IMR-90 (cell line): ENCODE measurements around the gene GALNT14. TPM values are rescaled to one million over a fixed set of nuclear protein-coding genes. Genes with fewer than 3 reads are reported as not detected.

Experiments
- ATAC-seq: fragments of 200-7000 bp; cut with Tn5 transposase; 2 replicates; pipeline ENCODE4 v1.9.1; 2020; ENCODE audit warnings: low read depth, mild to moderate bottlenecking, moderate library complexity
- BruUV-seq: library from RNA; stranded (reverse); fragments of 400-500 nt; replicated peaks from 2 replicates; lab custom pipeline; 2021; lab: Mats Ljungman, UMichigan
- CTCF ChIA-PET: fragments of 300-600 bp; formaldehyde crosslinking; extraction: SDS; loops from one replicate; lab custom pipeline; 2021; ENCODE audit warnings: antibody characterized with exemption; lab: Yijun Ruan, JAX
- POLR2A ChIA-PET: fragments of 300-600 bp; sonication (Branson Sonifier 250); formaldehyde crosslinking; loops from one replicate; lab custom pipeline; 2022; ENCODE audit warnings: antibody characterized with exemption; ENCODE audit not compliant: unreplicated experiment; lab: Charles Lee
- DNase-seq: peaks from one replicate; pipeline ENCODE4 v3.0.0; 2013
- H2AFZ ChIP-seq: replicated peaks from 2 replicates; pipeline ENCODE3; 2013; ENCODE audit warnings: low read length, mild to moderate bottlenecking; ENCODE audit not compliant: poor library complexity
- H2AK5ac ChIP-seq: 2 replicates; pipeline ENCODE4 v1.6.1; 2013; ENCODE audit warnings: low read depth, low read length, inconsistent platforms
- H2AK9ac ChIP-seq: replicated peaks from 2 replicates; pipeline ENCODE3; 2013; ENCODE audit warnings: mild to moderate bottlenecking, low read depth, low read length, moderate library complexity; ENCODE audit not compliant: poor library complexity
- H2BK120ac ChIP-seq: 2 replicates; pipeline ENCODE4 v1.6.1; 2013; ENCODE audit warnings: low read depth, low read length, inconsistent platforms
- H2BK15ac ChIP-seq: 3 replicates; pipeline ENCODE4 v1.6.1; 2013; ENCODE audit warnings: low read depth, low read length, inconsistent platforms
- H2BK20ac ChIP-seq: 2 replicates; pipeline ENCODE4 v1.6.1; 2013; ENCODE audit warnings: low read depth, mild to moderate bottlenecking, inconsistent platforms, low read length, moderate library complexity
- H2BK5ac ChIP-seq: 2 replicates; pipeline ENCODE4 v1.6.1; 2013; ENCODE audit warnings: mild to moderate bottlenecking, low read depth, low read length, inconsistent platforms; ENCODE audit not compliant: poor library complexity, severe bottlenecking
- H3K14ac ChIP-seq: replicated peaks from 2 replicates; pipeline ENCODE4 v1.6.1; 2013; ENCODE audit warnings: low read depth, low read length, inconsistent platforms
- H3K18ac ChIP-seq: 2 replicates; pipeline ENCODE4 v1.6.1; 2013; ENCODE audit warnings: low read depth, low read length, control low read depth
- H3K23ac ChIP-seq: 2 replicates; pipeline ENCODE4 v1.6.1; 2013; ENCODE audit warnings: low read depth, low read length, inconsistent platforms
- H3K27ac ChIP-seq: 2 replicates; pipeline ENCODE4 v1.5.1; 2013; ENCODE audit warnings: mild to moderate bottlenecking, control low read depth, low read length; ENCODE audit not compliant: insufficient read depth
- H3K27me3 ChIP-seq: 2 replicates; pipeline ENCODE4 v1.6.1; 2013; ENCODE audit warnings: low read length; ENCODE audit not compliant: control insufficient read depth, insufficient read depth
- H3K36me3 ChIP-seq: 2 replicates; pipeline ENCODE4 v1.6.1; 2013; ENCODE audit warnings: low read length, mixed read lengths; ENCODE audit not compliant: control insufficient read depth, insufficient read depth
- H3K4ac ChIP-seq: 2 replicates; pipeline ENCODE4 v1.6.1; 2013; ENCODE audit warnings: low read depth, low read length, inconsistent platforms
- H3K4me1 ChIP-seq: 2 replicates; pipeline ENCODE4 v1.6.1; 2013; ENCODE audit warnings: low read length, mixed read lengths; ENCODE audit not compliant: control insufficient read depth, insufficient read depth
- H3K4me2 ChIP-seq: 2 replicates; pipeline ENCODE4 v1.6.1; 2013; ENCODE audit warnings: low read depth, mild to moderate bottlenecking, control low read depth, low read length, moderate library complexity
- H3K4me3 ChIP-seq: 2 replicates; pipeline ENCODE4 v1.5.1; 2013; ENCODE audit warnings: low read depth, mild to moderate bottlenecking, control low read depth, low read length, moderate library complexity; ENCODE audit not compliant: insufficient read depth
- H3K56ac ChIP-seq: 2 replicates; pipeline ENCODE4 v1.6.1; 2013; ENCODE audit warnings: low read length, inconsistent platforms; ENCODE audit not compliant: insufficient read depth; ENCODE audit errors: extremely low read depth
- H3K79me1 ChIP-seq, 2 experiments: 2 replicates each; pipeline ENCODE4 v1.6.1; 2013; ENCODE audit warnings: low read length in 2 of 2, inconsistent platforms in 1 of 2, low read depth in 1 of 2
- H3K9ac ChIP-seq: 2 replicates; pipeline ENCODE4 v1.6.1; 2013; ENCODE audit warnings: low read depth, low read length, control low read depth
- H3K9me1 ChIP-seq: 2 replicates; pipeline ENCODE4 v1.6.1; 2013; ENCODE audit warnings: low read length, inconsistent platforms; ENCODE audit not compliant: insufficient read depth
- H3K9me3 ChIP-seq: 2 replicates; pipeline ENCODE4 v1.6.1; 2013; ENCODE audit warnings: low read length; ENCODE audit not compliant: control insufficient read depth, insufficient read depth
- H4K20me1 ChIP-seq: 2 replicates; pipeline ENCODE4 v1.6.1; 2013; ENCODE audit warnings: low read length, inconsistent platforms; ENCODE audit not compliant: insufficient read depth
- H4K5ac ChIP-seq: 2 replicates; pipeline ENCODE4 v1.6.1; 2013; ENCODE audit warnings: mild to moderate bottlenecking, low read depth, low read length, control low read depth
- H4K8ac ChIP-seq, 2 experiments: 2 replicates each; pipeline ENCODE4 v1.6.1; 2013; ENCODE audit warnings: low read depth in 2 of 2, low read length in 2 of 2, control low read depth in 1 of 2, inconsistent platforms in 1 of 2
- H4K91ac ChIP-seq: 2 replicates; pipeline ENCODE4 v1.6.1; 2013; ENCODE audit warnings: low read depth, low read length, inconsistent platforms; ENCODE audit not compliant: insufficient read depth
- BHLHE40 ChIP-seq: fragments of 150-350 bp; IDR thresholded peaks from 2 replicates; pipeline ENCODE4 v1.6.1; 2016; ENCODE audit warnings: mild to moderate bottlenecking, low read depth, low read length
- CEBPB ChIP-seq: IDR thresholded peaks from 2 replicates; pipeline ENCODE4 v1.6.1; 2012; ENCODE audit warnings: low read depth, low read length, improper control_type of control experiment
- CHD1 ChIP-seq: IDR thresholded peaks from 2 replicates; pipeline ENCODE4 v1.6.1; 2012; ENCODE audit warnings: low read depth, low read length, improper control_type of control experiment
- FOS ChIP-seq: fragments of 150-350 bp; IDR thresholded peaks from 2 replicates; pipeline ENCODE4 v1.6.1; 2016; ENCODE audit warnings: low read depth, low read length
- MAFK ChIP-seq: IDR thresholded peaks from 2 replicates; pipeline ENCODE4 v1.6.1; 2012; ENCODE audit warnings: low read depth, low read length, improper control_type of control experiment
- MAZ ChIP-seq: IDR thresholded peaks from 2 replicates; pipeline ENCODE4 v1.6.1; 2012; ENCODE audit warnings: low read depth, mild to moderate bottlenecking, low read length, improper control_type of control experiment, moderate library complexity, borderline replicate concordance
- MXI1 ChIP-seq: IDR thresholded peaks from 2 replicates; pipeline ENCODE4 v1.6.1; 2012; ENCODE audit warnings: low read depth, mild to moderate bottlenecking, low read length, moderate library complexity, borderline replicate concordance
- NFE2L2 ChIP-seq: fragments of 150-350 bp; IDR thresholded peaks from 2 replicates; pipeline ENCODE4 v1.6.1; 2016; ENCODE audit warnings: low read depth, mild to moderate bottlenecking, low read length
- RAD21 ChIP-seq: IDR thresholded peaks from 2 replicates; pipeline ENCODE4 v1.6.1; 2012; ENCODE audit warnings: low read length, improper control_type of control experiment
- RCOR1 ChIP-seq: IDR thresholded peaks from 2 replicates; pipeline ENCODE4 v1.6.1; 2012; ENCODE audit warnings: mild to moderate bottlenecking, low read length, improper control_type of control experiment; ENCODE audit not compliant: insufficient replicate concordance
- SMC3 ChIP-seq: fragments of 150-350 bp; IDR thresholded peaks from 2 replicates; pipeline ENCODE4 v1.6.1; 2016; ENCODE audit warnings: low read depth, mild to moderate bottlenecking, antibody characterized with exemption, low read length, moderate library complexity
- WGBS, 2 experiments: methylation state at CpG; one replicate each; pipeline versions ENCODE4 v1.1.5 to v1.1.7; 2013; ENCODE audit warnings: missing lambda C conversion rate in 2 of 2; ENCODE audit not compliant: insufficient read length in 1 of 2; ENCODE audit errors: extremely low coverage in 2 of 2; 5-methylcytosine and 5-hydroxymethylcytosine counted together
- dilution Hi-C: fragments of 300-500 bp; cut with HindIII; formaldehyde crosslinking; loops from one replicate; pipeline ENCODE4 v1.14.3; 2018; ENCODE audit warnings: low sequenced_read_pairs; ENCODE audit not compliant: unreplicated experiment
- in situ Hi-C: fragments of 300-500 bp; cut with MboI; formaldehyde crosslinking; loops from 3 replicates; pipeline ENCODE4 v1.14.3; 2019; ENCODE audit warnings: low sequenced_read_pairs, inconsistent platforms, mixed read lengths
- intact Hi-C: fragments of 100-400 bp; cut with micrococcal nuclease; formaldehyde crosslinking; loops from 2 replicates; pipeline ENCODE4 v1.10.0; 2022
- polyA plus RNA-seq, 3 experiments: library from polyadenylated mRNA; depleted of rRNA; stranded (reverse); fragments of >200 nt; gene quantifications; 2 replicates each; pipeline ENCODE4 v1.2.3, GENCODE V29; 2012; ENCODE audit warnings: low replicate concordance in 1 of 3
- total RNA-seq: library from RNA; depleted of rRNA; stranded (reverse); fragments of >200 nt; gene quantifications from 2 replicates; pipeline ENCODE4 v1.2.3, GENCODE V29; 2012
- TF ChIP-seq, protein P1 (sequence below): conservative IDR thresholded peaks from 2 replicates; pipeline ENCODE4 v1.5.1; 2012; ENCODE audit warnings: mild to moderate bottlenecking, low read depth, low read length, improper control_type of control experiment

Gene GALNT14
- total and polyA plus RNA-seq, 2 of the 4 experiments (the other 2 are of a cell fraction): 0.15 to 0.18 TPM

DNA sequence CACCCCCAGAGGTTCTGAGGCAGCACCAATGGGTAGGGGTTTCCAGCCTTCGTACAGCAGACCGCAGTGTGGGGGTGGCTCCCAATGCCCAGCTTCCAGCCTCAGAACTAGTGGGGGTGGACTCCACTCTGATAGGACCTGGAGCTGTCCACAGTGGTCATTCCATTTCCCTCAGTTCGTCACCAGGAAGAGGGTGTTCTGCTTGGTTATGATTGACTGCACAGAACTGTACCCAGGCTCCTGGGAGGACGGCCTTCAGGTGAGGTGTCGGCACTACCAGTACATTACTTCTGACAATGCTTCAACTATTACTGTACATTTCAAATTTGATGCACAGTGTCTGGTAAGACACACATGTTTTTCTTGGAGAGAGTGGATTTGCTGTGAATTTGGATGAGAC lies 180.6 kb downstream of the GALNT14 start:
- ATAC-seq (no peak), DNase-seq (no peak)
- no CpG with 5 or more reads among the region's 5 CpGs for WGBS, 2 experiments
- no peak overlapping the region for H2BK20ac ChIP-seq
- no peak overlapping the region for H2AK9ac ChIP-seq
- H4K91ac ChIP-seq: no peak overlapping the region
- H3K56ac ChIP-seq: no peak overlapping the region
- no peak overlapping the region for H3K18ac ChIP-seq
- H3K23ac ChIP-seq: no peak overlapping the region
- no peaks in the 10 kb centered on the region for H3K9me3 ChIP-seq
- in situ Hi-C loops (no loop called here), dilution Hi-C loops (no loop called here), intact Hi-C loops (no loop called here)
- no peaks in the 10 kb centered on the region for H3K79me1 ChIP-seq
- no peak overlapping the region for H3K4ac ChIP-seq
- H3K36me3 ChIP-seq: no peaks in the 10 kb centered on the region
- ChIA-PET POLR2A (no interaction called here), CTCF (interaction anchor here (0.6 kb wide), 1 partner anchor 1099 kb away, joined by 4 read pairs; no protein-coding TSS in a partner anchor)
- H3K27ac ChIP-seq: no peak overlapping the region
- no peak overlapping the region for H3K4me2 ChIP-seq
- no TSS peak for BruUV-seq
- H3K4me1 ChIP-seq: no peaks in the 10 kb centered on the region
- TF ChIP-seq CHD1 (no peak), FOS (no peak), RAD21 (no peak), MAZ (no peak), NFE2L2 (no peak), BHLHE40 (no peak), RCOR1 (no peak), SMC3 (no peak), MAFK (no peak), CEBPB (no peak), MXI1 (no peak)
- TF ChIP-seq, protein P1, sequence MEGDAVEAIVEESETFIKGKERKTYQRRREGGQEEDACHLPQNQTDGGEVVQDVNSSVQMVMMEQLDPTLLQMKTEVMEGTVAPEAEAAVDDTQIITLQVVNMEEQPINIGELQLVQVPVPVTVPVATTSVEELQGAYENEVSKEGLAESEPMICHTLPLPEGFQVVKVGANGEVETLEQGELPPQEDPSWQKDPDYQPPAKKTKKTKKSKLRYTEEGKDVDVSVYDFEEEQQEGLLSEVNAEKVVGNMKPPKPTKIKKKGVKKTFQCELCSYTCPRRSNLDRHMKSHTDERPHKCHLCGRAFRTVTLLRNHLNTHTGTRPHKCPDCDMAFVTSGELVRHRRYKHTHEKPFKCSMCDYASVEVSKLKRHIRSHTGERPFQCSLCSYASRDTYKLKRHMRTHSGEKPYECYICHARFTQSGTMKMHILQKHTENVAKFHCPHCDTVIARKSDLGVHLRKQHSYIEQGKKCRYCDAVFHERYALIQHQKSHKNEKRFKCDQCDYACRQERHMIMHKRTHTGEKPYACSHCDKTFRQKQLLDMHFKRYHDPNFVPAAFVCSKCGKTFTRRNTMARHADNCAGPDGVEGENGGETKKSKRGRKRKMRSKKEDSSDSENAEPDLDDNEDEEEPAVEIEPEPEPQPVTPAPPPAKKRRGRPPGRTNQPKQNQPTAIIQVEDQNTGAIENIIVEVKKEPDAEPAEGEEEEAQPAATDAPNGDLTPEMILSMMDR: no peak
- H2AK5ac ChIP-seq: no peak overlapping the region
- no peak overlapping the region for H2BK5ac ChIP-seq
- H3K27me3 ChIP-seq: no peaks in the 10 kb centered on the region
- no peak overlapping the region for H2BK15ac ChIP-seq
- no peak overlapping the region for H3K14ac ChIP-seq
- H3K9me1 ChIP-seq: no peaks in the 10 kb centered on the region
- H3K9ac ChIP-seq: no peak overlapping the region
- H4K8ac ChIP-seq: no peak overlapping the region
- H2AFZ ChIP-seq: no peak overlapping the region
- no peak overlapping the region for H3K4me3 ChIP-seq
- no peaks in the 10 kb centered on the region for H4K20me1 ChIP-seq
- no peak overlapping the region for H2BK120ac ChIP-seq
- no peak overlapping the region for H4K5ac ChIP-seq
